C4-2B (cell line): ENCODE data around the gene PTGDS.

Source experiments
- ZFX ChIP-seq: fragments of 450-650 bp; IDR thresholded peaks from 2 replicates; pipeline ENCODE4 v1.6.1; 2017
- TF ChIP-seq, protein P1 (sequence below): fragments of 450-650 bp; conservative IDR thresholded peaks from 2 replicates; pipeline ENCODE4 v1.5.1; 2017; ENCODE audit warnings: mild to moderate bottlenecking

- TF ChIP-seq, protein P1, sequence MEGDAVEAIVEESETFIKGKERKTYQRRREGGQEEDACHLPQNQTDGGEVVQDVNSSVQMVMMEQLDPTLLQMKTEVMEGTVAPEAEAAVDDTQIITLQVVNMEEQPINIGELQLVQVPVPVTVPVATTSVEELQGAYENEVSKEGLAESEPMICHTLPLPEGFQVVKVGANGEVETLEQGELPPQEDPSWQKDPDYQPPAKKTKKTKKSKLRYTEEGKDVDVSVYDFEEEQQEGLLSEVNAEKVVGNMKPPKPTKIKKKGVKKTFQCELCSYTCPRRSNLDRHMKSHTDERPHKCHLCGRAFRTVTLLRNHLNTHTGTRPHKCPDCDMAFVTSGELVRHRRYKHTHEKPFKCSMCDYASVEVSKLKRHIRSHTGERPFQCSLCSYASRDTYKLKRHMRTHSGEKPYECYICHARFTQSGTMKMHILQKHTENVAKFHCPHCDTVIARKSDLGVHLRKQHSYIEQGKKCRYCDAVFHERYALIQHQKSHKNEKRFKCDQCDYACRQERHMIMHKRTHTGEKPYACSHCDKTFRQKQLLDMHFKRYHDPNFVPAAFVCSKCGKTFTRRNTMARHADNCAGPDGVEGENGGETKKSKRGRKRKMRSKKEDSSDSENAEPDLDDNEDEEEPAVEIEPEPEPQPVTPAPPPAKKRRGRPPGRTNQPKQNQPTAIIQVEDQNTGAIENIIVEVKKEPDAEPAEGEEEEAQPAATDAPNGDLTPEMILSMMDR = peak; percentile 97
- TF ChIP-seq ZFX = no peak
These were observed 52.0 kb downstream of the PTGDS start for GRCh38 chr9:137029058-137029936.
